ENCODE data around the gene SYCE3.

Gene SYCE3

GRCh38 chr22:50599816-50600455 lies 37.2 kb upstream of the SYCE3 start:
- DNase-seq: no peak

DNA sequence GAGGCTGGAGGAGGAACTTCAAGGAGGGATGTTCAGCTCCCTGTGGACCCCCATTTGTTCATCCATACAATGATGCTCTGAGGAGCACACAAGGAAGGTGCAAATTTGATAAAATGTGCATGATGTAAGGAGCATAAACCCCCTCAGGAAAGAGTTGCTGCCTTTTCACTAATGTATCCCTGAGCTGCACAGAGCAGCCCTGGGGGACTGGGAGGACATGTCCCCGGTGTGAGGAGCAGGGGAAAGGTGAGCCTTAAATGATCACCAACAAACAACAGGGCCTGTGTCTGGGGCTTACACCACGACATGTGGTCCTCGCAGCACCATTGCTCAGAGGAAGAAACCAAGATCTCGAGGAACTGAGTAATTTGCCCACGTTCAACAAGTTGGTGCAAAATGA lies 34.4 kb upstream of the SYCE3 start:
- no peak for DNase-seq

GRCh38 chr22:50595189-50595588 lies 32.5 kb upstream of the SYCE3 start:
- no peak for DNase-seq

DNA sequence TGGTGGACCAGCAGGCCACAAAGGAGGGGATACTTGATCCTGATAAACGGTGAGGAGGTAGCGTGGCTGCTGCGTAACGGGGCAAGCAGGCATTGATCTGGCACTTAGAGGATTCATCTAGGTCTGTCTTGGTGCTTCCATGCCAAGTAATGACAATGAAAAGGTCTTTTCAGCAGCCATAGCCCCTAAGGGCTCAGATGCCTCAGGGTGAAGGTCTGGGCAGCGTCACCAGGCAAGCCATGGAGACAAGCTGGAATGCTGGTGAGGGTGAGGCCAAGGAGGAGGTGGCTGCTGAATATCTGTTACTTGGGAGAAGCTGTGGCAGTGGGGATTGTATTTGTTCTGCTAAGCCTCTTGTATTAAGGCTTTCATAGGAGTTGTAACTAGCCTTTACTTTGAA lies 24.7 kb upstream of the SYCE3 start:
- DNase-seq: no peak

DNA sequence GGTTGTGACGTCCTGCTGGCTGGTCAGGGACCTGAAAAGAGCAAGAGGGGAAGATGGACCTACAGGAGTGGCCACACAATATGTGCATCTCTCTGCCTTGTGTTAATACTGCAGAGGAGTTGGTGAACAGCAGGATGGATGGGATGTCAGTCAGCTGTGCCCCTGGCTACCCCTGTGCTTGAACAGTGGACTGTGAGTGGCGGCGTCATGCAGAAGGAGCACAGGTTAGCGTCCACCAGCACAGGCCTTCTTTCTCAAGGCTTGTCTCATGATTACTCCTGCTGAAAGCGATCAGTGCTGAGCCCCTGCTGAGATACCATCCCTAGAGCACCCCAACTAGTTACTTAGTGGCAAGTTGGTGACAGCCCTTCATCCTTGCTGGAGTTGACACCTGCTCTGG lies 23.7 kb upstream of the SYCE3 start:
- DNase-seq: no peak

GRCh38 chr22:50585781-50586180 lies 23.1 kb upstream of the SYCE3 start:
- no peak for DNase-seq

- no peak for DNase-seq
Measured at GRCh38 chr22:50585238-50585637, 22.5 kb upstream of the SYCE3 start.

- DNase-seq: no peak
Measured at GRCh38 chr22:50584106-50585096, 21.7 kb upstream of the SYCE3 start.

- no peak for DNase-seq
Measured at GRCh38 chr22:50583294-50583861, 20.7 kb upstream of the SYCE3 start.

DNA sequence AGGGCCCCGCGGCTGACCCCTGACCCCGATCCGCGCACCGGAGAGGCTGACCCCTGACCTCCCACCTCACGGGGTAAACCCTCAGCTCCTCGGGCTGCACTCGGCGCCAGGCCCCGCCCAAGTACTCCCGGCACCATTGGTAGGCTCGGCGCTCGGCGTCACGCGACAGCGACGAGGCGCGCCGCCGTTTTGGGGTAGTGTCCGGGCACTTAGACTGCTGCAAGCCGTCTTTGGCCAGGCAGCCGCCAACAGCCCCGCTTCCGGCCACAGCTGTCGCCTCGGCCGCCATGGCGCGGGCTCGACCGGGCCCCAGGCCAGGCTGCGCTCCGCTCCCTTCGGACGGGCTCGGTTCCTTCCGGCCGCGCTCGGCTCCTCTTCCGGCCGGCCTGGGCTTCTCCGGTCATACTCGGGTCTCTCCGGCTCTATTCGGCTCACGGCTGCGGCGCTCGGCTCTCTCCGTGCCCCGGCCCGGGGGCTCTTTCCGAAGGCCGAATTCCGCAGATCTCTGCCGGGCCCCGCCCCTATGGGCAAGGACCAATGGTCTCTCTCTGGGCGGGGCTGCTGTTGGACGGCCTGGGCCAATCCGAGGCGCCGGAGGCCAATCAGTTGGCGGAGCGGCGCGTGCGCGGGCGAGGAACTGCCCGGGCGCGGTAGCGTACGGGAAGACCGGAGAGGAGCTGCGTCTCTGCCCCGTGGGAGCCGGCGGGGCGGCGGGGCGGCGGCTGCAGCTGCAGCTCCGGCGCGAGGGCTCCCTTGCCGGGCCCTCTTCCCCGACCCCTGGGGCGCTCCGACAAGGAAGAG lies 20.0 kb upstream of the SYCE3 start, which contains the start of gene CHKB:
TSS of gene CHKB (minus strand) at position 357 of the 801 bp plus-strand sequence. CDS start at position 289, 68 bp downstream.
- peak; percentile 93 to 99 for DNase-seq

- peak in 1 of 2 experiments; percentile 30 for DNase-seq
Measured at GRCh38 chr22:50581950-50582492, 19.3 kb upstream of the SYCE3 start.

- no peak for DNase-seq
Measured at GRCh38 chr22:50581031-50581949, 18.6 kb upstream of the SYCE3 start.

GRCh38 chr22:50579752-50580151 lies 17.0 kb upstream of the SYCE3 start:
- no peak for DNase-seq

- no peak for DNase-seq
Measured at GRCh38 chr22:50578776-50579310, 16.1 kb upstream of the SYCE3 start.

DNA sequence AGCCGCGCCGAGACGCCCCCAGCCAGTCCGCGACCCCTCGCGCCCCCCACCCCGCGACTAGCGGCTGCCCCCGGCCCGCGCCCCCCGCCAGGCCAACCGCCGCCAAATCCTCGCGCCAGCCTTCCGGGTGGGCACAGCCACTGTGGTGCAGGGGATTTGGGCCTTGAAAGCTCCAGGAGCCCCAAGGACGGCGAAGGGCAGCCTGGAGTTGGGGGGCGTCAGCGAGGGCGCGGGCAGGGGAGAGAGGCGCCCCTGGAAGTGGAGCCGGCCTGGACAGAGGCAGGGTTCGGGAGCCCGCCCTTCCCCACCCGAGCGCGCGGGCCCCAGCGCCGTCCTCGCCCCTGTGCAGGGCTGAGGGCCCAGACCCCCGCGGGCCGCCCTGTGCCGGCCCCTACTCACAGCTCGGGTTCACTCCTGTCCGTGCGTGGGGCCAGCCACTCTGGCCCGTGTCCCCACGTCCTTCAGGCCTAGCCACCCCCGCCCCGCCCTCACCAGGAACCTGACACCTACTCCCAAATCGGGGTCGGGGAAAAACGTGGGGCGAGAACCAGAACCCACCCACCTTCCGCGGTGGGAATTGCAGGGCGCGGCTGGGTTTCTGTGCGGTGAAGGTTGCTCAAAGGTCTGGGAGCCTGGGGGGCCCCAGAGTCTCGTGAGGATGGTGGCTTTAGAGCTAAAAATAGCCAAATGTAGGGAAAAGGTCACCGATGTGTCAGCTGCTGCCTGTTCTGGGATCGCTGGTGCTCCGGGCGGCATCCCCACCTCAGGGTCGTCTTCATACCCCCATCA lies 15.5 kb upstream of the SYCE3 start, which contains the start of gene CPT1B:
TSS of gene CPT1B (minus strand) at position 441 of the 789 bp plus-strand sequence. CDS start 512 bp downstream, outside the sequence.
- no peak for DNase-seq

- no peak for DNase-seq
Measured at GRCh38 chr22:50577697-50577986, 14.9 kb upstream of the SYCE3 start.

DNA sequence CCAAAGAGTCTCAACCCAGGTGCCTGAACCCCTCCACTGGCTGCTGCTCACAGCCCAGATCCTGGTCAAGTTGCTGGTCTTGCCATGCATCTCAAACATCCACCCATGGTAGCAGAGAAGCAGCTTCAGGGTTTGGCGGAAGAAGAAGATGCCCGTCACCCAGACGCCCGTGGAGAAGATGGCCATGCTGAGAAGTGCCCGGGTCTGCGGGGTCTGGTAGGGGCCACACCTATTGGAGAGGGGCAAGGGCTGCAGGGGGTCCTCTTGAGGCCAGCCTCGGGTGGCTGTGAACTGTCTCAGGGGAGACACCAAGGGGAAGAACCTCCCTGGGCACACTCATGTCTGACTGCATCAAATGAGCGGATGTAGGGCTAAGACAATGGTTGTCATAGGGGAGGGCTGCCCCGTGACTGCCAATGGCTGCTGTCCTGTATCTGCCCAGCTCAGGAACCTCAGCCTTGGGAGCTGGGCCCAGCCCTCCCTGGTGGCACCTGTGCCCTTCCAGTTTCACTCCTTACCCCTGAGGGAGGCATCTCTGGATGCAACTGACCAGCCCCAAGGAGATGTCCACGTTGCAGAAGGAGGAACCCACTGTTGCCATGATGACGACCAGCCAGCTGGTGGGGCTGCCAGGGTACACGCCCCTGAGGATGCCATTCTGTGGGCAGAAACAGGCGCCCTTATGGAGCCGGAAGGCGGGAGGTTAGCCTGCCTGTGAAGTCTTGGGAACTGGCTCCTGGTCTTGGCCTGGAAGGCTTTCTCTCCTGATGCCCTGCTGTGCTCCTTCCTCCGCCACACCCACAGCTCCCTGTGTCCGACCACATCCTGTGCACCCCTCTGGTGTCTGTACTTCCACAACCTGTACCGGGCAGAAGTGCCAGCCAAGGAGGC lies 14.3 kb upstream of the SYCE3 start:
- no peak for DNase-seq

- peak in 1 of 2 experiments; percentile 42 for DNase-seq
Measured at GRCh38 chr22:50576070-50576469, 13.4 kb upstream of the SYCE3 start.

- no peak for DNase-seq
Measured at GRCh38 chr22:50575426-50575941, 12.8 kb upstream of the SYCE3 start.

Measured in NCI-H446 (cell line).